T-helper 9 cell (primary cell): Measurements from ENCODE around the gene TTC6.

Source experiments
- DNase-seq: peaks from one replicate; pipeline ENCODE4 v3.0.0-alpha.2; 2020

Gene TTC6

DNA sequence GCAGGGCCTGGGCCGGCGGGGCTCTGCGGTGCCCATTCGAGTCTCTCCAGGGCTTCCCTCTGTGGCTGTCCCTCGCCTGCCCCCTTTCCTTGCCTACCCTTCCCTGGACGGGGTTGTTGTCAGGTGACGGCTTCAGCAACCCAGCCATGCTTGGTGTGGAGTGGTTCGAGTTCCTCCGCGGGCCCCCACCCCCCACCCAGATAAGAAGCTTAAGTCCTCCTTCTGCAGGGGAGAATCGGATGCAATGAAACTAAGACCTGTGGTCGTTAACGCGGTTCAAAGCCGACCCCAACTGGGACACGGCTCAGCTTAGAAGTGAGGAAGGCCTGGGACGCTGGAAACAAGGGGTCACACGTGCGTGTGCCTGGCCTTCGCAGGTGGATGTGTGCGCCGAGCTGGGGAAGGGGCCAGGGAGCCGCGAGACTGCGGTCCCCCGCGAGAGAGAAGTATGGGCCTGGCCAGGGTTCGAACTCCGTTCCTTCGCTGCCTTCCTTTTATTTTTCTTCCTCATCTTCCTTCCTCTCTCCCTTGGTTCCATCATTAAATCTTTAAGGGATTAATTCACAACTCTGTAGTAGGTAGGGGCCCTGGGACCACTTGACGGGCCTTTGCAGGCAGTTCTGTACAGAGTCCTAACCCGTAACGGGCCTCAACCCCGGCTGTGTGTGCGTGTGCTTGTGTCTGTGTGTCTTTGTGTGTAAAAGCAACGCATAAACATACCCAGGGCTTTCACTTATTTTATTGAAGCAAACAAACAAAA is 3.5 kb downstream of the TTC6 start:
- no peak for DNase-seq

DNA sequence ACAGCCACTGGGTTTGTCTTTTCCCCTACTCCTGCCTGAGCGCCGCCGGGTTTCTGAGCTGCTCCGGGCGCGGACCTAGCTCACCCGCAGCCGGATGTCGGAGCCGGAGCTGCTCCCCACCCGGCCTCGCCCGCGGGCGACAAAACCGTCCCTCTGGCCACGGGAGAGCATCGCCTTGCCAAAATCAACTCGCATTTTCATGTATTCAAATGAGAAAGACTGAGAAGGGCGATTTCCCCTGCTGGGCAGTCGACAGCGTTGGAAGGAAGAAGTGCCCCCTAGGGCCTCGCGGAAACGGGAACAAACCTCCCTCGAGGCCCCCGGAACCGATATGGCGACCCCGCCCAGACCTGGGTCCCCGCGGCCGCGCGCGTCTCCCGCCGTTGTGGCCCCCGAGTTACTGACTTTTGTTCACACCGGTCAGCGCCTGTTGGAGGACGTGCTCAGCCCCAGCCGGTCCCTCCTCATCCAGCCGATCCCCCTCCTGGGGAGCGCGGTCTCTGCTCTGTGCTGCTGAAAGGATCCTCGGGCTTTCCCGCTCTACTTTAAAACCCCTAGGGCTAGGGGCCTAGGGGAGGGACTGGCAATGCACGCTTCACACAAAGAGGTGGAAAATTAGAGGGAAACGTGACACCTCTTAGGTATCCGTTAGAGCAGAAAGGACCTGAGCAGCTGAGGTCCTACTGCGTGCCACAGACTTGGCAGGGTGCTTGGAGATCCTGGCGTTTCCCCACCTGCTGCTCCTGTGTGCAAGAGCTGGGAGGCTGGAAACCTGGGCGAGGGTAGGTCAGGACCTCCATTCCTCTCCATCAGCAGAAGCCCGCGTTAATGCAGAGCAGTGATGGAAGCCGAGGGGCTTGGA is 4.3 kb downstream of the TTC6 start:
- DNase-seq, result no peak

DNA sequence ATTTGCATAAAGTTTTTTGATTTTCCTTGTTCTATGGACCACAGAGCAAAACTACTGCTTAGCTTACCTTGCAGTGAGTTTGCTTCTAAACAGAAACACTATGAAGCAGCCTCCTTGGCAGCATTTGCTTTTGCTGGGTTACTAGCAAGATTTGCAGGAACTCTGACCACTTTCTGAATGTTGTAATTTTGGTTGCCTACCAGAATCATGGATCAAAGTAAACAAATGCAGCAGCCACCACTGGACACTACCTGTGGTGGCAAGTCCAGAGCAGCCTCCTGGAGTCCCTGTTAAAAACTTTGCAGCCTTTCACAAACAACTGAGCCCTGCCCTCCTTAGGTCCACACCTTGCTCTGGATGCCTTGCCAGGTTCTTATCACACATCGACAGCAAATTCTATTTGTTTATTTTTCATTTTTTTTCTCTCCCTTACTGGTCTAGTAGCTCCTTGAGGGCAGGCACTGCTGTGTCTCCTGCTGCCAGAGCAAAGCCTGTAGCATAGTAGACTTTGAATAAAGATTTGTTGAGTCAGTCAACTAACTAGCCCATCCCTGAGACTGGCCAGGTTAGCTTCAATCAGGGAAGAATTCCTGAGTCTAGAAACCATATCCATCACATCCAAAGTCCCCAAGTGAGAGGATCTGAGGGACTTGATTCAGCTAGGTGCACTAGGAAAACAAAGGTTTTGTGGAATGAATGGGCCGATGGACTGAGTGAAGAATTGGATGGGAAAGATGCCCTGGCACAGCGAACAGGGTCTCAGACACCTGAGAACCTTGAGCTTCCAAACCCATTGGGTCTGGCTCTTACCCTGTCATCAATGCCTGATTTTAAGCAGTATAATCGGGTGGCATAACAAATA is 5.7 kb downstream of the TTC6 start:
- no peak for DNase-seq

DNA sequence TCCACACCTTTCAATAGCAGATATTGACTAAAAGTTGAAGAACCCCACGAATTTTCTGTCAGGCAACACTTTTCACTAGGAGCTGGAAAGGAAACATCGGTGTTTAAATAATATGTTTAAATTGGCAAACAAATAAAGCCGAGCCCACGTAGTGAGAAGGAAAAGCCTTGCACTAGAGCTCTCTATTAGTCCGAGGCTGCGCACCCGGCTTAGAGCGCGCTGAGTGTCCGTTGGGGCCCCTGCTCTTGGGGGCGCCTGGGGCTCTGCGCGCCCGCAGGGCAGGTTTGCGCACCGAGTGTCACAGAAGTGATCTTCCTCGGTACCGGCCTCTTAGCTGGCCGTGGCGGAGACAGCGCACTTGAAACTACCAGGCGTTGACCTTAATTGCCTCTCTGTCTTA is 6.4 kb downstream of the TTC6 start:
- DNase-seq, result no peak

DNA sequence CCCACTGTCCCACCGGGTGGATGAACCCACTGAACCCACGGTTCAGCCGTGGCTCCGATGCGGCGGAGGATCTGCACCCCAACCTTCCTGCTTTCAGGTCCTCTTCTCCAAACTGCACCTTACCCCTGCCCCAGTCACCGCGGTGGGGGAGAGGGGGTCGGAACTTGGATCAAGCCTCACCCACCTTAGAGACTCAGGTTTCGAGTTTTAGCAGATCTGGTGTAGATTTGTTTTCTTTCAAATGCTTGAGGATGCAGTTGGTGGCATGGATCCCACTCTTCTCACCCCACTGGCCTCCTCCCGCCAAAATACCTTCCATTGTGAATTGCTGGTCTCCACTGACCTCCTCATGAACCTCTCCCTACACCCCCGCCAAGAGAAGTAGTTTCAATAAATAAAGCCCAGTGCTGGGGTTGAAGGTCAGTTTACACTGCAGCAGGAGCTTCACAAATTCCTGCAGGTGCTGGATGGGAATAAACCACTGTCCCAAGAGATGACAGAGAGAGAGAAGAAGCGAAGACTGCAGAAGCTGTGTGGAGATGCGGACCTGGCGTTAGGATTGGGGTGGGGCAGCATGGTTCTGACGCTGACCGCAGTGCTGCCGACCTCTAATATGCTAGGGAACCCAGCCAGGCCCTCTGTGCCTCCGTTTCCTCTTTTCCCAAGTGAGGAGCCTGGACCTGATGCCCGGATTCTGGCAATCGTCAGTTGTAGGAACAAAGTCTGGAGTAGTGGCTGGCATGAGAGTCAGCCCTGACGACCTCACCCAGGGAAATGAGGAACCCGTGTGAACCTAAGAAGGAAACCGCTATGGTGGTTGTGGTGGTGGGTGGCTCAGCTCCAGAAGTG is 7.4 kb downstream of the TTC6 start:
- DNase-seq, result no peak

DNA sequence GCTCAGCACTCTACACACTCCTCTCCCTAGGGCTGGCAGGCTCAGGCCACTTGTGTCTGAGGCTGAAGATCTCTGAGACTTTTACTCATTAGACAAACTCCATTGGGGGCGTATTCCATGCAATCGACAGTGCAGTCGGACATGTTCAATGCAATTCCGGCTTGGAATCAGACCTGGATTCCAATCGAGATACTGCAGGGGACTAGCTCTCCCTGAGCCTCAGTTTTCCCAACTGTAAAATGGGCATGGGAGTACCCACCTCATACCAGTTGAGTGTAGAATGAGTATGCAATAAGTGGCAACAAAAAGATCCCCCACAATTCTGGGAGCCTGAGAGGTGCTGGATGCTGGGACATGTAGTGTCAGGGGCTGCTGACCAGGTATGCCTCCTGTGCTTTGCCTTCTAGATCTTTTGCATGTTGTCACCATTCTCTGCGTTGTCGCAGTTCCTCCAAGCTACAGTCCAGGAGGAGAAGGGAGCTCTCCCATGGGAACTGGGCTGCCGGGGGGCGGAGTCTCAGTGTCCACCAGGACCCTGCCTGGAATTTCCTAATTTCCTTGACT is 8.3 kb downstream of the TTC6 start:
- DNase-seq, result no peak

DNA sequence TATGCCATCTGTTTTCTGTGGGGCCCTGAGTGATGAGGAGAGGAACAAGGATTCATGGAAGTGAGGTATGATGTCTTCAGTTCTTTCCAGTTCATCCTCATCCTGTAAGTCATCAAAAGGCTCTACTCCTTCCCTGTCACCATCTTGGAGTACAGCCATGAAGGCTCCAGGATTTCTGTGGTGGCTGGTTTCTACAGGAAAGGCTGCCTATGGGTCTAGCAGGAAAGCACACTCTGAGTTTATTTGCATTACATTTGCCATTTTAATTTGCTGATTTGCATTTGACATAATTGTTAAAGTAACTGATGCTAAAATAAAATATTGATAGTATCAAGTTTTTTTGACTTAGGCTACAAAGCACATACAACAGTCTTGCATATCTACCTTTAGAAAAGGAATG is 11.2 kb downstream of the TTC6 start:
- DNase-seq, result no peak

DNA sequence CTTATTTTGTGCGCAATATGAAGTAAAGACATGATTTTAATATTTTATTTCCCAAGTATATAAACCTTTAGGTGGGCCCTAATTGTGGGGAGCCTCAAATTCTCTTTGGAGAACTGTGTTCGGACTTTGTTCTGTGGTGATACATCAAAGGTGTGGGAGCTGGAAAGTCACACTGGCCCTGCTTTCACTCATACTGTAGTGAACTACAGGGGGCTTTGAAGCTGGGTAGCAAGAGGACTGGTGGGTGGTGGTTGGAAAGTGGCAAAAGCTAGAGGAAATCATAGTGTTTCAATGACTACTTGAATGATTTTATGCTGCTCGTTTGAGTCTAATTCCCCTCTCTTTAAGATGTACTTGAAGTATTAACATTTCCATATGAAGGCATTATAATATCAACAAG is 13.2 kb downstream of the TTC6 start:
- no peak for DNase-seq

DNA sequence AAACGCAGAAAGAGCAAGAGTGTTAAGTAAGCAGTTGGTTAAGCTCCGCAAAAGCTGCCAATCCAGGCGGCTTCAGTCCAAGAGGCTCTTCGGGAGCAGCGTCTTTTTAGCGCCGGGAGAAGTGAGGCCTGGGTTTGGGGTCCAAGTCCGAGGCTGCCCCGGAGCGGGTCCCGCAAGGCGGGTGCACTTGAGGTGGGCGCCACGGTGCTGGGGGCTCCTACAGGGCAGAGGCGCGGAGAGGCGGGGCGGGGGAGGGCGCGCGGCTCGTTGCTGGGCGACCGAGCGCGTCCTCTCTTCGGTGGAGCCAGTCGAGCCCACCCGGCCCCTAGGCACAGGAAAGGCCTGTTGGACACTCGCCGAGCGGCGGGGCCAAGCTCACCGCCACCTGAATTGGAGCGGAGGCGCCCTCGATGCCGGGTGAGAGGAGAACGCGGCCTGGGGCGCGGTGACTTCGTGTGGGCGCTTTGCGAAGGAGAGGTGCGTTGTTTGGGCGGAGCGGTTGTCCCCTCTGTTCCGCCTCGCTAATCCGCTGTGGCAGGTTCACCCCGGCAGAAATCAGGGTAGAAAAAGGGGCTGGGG is 15.6 kb downstream of the TTC6 start:
- no peak for DNase-seq

DNA sequence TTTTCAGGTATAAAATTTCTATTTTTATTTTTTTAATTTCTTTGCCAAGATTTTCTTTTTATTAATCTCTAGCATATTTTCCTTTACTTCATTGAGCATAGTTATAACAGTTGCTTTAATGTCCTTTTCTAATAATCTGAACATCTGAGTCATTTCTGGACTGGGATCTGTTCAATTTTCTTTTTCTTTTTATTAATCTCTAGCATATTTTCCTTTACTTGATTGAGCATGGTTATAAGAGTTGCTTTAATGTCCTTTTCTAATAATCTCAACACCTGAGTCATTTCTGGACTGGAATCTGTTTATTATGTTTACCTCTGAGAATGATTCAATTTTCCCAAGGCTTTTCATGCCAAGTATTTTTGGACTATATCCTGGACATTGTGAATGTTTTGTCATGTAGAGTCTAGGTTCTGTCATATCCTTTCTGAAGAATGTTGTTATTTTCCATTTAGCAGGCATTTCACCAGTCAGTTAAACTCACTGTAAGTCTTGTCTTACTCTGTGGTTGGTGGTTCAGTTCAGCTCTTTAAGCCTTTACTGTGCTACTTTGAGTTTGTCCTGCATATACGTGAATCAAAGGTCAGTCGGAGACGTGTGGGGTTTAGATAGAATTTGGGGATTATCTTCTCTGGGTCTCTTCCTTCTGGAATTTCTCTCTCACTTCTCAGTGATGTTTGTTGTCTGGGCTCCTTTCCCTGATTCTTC is 20.3 kb downstream of the TTC6 start:
- no peak for DNase-seq

DNA sequence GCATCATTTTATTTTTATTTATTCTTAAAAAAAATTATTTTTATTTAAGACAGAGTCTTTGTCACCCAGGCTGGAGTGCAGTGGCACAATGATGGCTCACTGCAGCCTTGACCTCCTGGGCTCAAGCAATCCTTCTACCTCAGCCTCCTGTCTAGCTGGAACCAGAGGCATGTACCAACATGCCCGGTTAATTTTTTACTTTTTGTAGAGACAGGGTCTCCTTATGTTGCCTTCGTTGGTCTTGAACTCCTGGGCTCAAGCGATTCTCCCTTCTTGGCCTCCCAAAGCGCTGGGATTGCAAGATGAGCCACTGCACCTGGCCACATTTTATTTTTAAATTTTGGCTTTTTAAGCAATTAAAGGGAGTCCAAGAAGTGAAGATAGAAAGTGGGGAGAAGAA is 21.4 kb downstream of the TTC6 start:
- DNase-seq, result no peak

DNA sequence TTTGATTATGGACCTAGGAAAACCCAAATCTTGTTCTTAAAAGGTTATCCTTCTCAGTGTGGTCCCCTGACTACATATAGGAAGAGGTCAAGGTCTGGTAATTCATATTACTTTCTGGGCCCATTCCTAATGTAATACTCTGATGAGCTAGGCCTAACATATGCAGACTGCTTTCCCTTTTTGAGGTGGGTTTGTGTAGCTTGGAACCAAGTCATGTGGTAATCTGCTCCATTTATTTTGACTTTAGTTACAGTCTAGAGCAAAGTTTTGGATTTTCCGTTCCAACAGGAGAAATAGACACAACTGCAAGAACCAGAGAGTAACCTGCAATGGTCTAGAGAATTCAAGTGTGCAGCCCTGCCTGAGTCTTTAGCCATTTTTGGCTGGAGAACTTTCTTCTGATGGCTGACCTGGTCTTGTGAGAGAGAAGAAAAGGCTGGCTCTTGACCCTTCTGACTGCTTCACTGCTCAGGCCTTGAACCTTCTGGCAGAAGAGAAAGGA is 22.5 kb downstream of the TTC6 start:
- no peak for DNase-seq

DNA sequence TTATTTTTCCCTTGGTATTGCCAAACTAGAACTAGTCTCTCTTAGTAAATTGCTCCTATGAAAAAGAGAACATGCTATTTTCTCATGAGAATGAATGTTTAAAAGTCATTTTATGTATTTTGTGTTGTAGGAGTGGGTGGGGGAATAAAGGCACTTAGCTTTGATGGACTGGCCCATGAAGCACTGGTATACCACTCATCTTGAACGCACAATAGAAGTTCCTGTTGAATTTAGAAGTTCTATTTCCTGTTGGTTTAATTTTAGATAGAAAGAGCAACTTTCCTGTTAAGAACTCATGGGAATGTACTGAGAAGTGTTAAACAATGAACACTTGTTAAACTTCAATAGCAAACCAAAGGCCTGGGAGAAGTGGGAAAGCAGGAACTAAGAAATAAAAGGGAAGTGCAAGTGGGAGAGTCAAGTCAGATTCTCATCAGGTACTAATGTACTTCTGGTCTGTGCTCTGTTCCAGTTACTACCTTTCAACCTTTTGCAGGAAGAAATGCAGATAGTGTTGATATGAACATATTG is 23.1 kb downstream of the TTC6 start:
- DNase-seq, result no peak

DNA sequence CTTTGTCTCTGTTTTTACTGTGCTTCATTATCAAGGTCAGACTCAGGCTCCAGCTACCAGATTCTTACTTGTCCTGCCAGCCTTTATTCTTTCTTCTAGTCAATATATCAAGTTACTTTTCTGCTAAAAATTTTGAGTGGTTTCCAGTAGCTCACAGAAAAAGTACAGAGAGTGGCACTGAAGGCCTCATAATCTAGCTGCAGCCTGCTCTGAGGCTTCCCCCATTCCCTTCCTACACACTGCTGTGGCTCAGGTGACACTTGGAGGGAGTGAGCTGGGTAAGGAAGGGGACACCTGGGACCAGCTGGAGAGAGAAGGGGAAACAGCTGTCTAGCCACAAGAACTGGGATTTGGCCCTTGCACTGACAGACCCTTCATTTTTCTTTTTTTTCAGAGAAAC is 25.4 kb downstream of the TTC6 start:
- no peak for DNase-seq

DNA sequence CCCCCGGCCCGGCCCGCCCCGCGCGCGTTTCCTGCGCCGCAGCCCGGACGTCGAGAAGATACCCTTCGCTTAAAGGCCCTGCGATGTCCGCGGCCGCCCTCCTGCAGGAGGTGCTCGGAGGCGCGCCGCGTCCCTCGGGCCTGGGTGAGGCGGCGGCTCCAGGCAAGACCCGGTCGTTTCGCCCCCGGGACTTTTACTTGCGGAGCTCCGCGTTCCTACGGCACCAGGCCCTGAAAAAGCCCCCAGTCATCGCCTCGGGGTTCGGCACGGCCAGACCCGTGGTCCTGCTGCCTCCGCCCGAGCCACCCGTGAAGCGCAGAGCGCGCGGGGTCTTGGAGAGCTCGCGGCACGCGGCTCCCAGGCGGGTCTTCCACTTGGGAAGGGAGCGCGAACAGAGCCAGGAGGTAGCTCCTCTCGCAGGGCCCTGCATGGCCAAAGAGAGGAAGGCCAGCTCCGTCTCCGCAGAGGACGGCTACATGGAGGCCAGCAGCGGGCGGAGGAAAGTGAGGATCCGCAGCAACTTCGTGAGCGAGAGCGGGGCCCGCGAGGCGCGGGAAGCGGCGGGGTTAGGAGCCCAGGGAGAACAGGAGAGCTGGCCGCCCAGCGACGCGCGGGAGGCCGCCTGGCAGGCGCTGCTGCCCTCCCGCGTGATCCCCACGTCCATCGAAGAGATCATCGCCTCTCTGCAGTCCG is 26.9 kb downstream of the TTC6 start:
- no peak for DNase-seq

DNA sequence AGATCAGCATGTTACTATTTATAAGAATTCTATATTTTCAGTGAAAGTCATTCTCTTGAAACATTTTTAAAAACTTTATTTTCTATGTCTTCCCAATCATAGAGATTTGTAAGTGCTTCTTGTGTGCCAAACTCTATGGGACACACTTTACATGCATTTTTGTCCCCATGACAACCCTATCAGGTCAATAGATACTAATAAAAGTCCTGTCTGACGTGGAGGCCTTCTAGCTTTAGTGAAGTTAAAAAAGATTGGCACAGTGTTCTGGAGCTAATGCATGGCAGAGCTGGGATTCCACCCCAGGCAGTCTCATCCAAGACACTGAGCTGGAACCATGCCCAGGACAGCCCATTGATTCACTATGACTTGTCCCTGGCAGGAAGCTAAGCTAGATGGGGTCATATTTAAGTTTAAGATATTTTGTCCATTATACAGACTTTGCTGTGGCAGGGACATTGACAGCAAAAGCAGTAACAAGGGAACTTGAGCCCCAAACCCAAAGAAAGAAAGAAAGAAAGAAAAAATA is 28.1 kb downstream of the TTC6 start:
- DNase-seq, result no peak

DNA sequence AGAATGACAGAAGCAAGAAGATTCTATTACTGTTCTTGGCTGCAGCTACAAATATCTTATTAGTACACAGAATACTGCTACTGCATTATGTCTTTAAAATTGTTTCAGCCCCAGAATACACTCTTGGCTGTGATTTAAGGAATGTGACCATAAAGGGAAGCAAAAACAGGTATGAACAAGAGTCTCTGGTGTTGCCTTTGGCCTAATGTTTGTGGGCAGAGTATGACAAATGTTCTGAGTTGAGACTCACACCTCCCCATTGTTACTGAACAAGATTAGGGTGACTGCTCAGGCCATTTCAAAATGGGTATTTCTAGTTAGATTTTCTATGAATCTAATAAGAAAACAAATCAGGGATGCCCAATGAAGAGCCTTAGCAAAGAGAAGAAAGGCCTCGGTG is 28.5 kb downstream of the TTC6 start:
- DNase-seq, result no peak

DNA sequence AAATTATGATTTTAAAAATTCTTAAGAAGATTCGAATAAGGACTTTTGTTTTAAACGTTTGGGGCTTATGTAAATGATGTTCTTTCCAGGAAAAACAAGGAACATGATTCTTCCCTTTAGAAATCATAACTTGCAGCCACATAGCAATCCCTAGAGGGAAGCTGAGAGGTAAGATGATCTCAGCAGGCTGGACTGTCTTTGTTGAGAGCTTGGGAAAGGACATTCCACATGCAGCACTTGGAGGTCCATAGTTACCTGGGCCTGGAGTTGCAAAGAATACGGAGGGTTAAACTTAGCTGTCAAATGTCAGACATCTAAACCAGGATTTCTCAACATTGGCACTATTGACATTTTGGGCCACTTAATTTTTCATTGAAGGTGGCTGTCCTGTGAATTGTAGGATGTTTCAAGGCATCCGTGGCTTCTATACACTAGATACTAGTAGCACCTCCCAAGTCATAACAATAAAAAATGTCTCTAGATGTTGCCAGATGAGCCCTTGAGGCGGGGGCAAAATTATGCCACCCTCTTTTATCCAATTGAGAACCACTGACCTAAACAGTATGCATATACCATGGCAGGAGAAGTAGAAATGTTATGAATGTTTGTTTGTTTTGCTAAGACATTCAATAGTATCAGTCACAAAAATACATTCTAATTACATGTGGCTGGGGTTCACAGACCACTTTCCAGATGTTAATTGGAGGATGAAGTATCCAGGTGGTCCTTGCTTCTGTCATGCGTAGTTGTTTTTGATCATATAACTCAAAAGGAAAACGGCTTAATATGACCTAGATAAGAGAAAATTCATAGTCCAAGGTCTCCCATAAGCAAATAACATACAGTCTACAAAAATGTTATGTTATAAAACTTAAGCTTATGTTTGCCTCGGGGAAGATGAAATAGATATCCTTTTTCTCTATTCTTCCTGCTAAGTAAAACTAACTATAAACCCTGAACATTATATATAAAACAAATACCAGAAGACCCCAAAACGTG is 30.5 kb downstream of the TTC6 start:
- DNase-seq, result no peak
